HepG2 (cell line): Measurements from ENCODE around the gene MTRFR. TPM values are rescaled to one million over a fixed set of nuclear protein-coding genes. Genes with fewer than 3 reads are reported as not detected.

Experiments
- BORCS8-MEF2B ChIP-seq: sonication (generic); formaldehyde crosslinking; IDR thresholded peaks from 2 replicates; pipeline ENCODE4 v1.8.0; 2022; ENCODE audit warnings: mild to moderate bottlenecking, missing genetic modification reagents
- SRY ChIP-seq: sonication (generic); formaldehyde crosslinking; IDR thresholded peaks from 2 replicates; pipeline ENCODE4 v1.8.0; 2022; ENCODE audit warnings: mild to moderate bottlenecking, missing genetic modification reagents
- ZFP37 ChIP-seq: sonication (generic); formaldehyde crosslinking; IDR thresholded peaks from 2 replicates; pipeline ENCODE4 v1.4.0; 2020; ENCODE audit warnings: missing genetic modification reagents, borderline replicate concordance
- ZNF407 ChIP-seq: sonication (generic); formaldehyde crosslinking; IDR thresholded peaks from one replicate; pipeline ENCODE4 v1.5.1; 2020; ENCODE audit warnings: mild to moderate bottlenecking, missing genetic modification reagents; ENCODE audit errors: not compliant biosample characterization
- ZNF430 ChIP-seq: sonication (generic); formaldehyde crosslinking; IDR thresholded peaks from 2 replicates; pipeline ENCODE4 v1.9.0; 2021; ENCODE audit warnings: mild to moderate bottlenecking, missing genetic modification reagents
- ZNF556 ChIP-seq: sonication (generic); formaldehyde crosslinking; IDR thresholded peaks from 2 replicates; pipeline ENCODE4 v1.4.0; 2020; ENCODE audit warnings: mild to moderate bottlenecking, missing genetic modification reagents, borderline replicate concordance
- ZNF878 ChIP-seq: sonication (generic); formaldehyde crosslinking; IDR thresholded peaks from 2 replicates; pipeline ENCODE4 v1.8.1; 2023; ENCODE audit warnings: mild to moderate bottlenecking, missing genetic modification reagents, moderate library complexity
- polyA plus RNA-seq, 8 experiments: library from polyadenylated mRNA; depleted of rRNA in 3 of 8; stranded (reverse) in 7 of 8; unstranded in 1 of 8; fragments of >200 nt; fragmentation: Illumina TruSeq in 4 of 8; extraction: Trizol in 4 of 8; gene quantifications; 2 replicates each; pipeline versions ENCODE4 v1.2.1 to v1.2.3, GENCODE V29; 2011 to 2016; ENCODE audit warnings: low read depth in 4 of 8, missing spikeins in 1 of 8, mixed read lengths in 1 of 8; ENCODE audit not compliant: insufficient read depth in 1 of 8
- total RNA-seq, 5 experiments: library from RNA; depleted of rRNA; stranded (reverse); fragments of >200 nt; fragmentation: Illumina TruSeq; extraction: Trizol; gene quantifications; 2 replicates each; pipeline ENCODE4 v1.2.3, GENCODE V29; 2016; ENCODE audit warnings: low read depth in 1 of 5
- TF ChIP-seq, protein P1 (sequence below): sonication (generic); formaldehyde crosslinking; conservative IDR thresholded peaks from 2 replicates; pipeline ENCODE4 v1.5.0; 2020; ENCODE audit warnings: missing genetic modification reagents

The MTRFR gene
- total and polyA plus RNA-seq, 2 of the 13 experiments (the other 11 are each of a cell fraction or from before 2014, with no cell fraction given): 7.1 to 9.9 TPM

DNA sequence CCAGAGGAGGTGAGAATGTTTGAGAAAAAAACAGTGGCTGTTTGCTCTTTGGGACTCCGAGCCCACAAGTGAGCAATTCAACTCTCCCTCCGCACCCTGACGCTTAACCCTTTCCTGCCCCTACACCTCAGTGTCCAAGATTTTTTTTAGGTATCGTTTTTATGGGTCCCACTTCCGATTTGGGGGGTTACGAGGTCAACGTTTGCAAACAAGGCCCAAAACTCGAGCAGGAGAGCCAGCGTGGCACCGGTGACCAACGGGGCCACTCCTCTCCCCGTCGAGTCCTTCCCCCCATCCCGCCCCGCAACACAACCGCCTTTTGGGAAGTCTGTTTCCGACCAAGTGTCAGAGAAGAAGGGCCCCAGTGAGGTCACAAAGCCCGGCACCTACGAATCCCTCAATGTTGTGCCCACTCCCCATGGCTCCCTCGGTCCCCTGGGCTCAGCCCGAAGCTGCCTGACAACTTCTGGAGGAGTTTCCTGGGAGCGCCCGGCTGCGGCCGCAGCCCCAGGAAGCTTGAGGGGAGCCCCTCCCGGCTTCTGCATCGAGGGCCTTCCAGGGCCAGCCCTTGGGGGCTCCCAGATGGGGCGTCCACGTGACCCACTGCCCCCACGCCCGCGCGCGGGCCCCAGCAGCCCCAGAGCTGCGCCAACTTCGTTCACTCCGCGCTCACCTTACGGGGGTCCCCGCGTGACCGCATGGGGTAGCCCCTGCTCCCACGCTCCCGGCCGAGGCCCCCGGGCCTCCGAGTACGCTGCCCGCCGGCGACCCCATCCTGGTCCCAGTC lies 37.2 kb downstream of the MTRFR start (continued):
- TF ChIP-seq ZNF407 (no peak), SRY (0 out of 2 replicates have a peak, but pooled peaks have one; percentile 16), ZNF430 (CRISPR knock-in tag) (peak; percentile 22; the same call in 1 of the 2 replicates), ZFP37 (no peak), ZNF556 (peak; percentile 24; the same call in 1 of the 2 replicates), ZNF878 (peak; percentile 19; the same call in 1 of the 2 replicates), BORCS8-MEF2B (CRISPR knock-in tag) (peak; percentile 39; the same call in 1 of the 2 replicates)
- TF ChIP-seq, protein P1, sequence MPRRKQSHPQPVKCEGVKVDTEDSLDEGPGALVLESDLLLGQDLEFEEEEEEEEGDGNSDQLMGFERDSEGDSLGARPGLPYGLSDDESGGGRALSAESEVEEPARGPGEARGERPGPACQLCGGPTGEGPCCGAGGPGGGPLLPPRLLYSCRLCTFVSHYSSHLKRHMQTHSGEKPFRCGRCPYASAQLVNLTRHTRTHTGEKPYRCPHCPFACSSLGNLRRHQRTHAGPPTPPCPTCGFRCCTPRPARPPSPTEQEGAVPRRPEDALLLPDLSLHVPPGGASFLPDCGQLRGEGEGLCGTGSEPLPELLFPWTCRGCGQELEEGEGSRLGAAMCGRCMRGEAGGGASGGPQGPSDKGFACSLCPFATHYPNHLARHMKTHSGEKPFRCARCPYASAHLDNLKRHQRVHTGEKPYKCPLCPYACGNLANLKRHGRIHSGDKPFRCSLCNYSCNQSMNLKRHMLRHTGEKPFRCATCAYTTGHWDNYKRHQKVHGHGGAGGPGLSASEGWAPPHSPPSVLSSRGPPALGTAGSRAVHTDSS (CRISPR knock-in tag): no peak
